HG02642 (cell line): ENCODE results near the gene TP53TG5.
"Not testable (repeated sequence)": the region's sequence is repeated elsewhere in the genome, so short reads cannot be mapped to it uniquely, and the experiment has no call there.

Experiments used
- ATAC-seq: cut with Tn5 transposase; IDR thresholded peaks from one replicate; pipeline ENCODE4 v1.9.1; 2021; ENCODE audit warnings: mild to moderate bottlenecking; ENCODE audit not compliant: unreplicated experiment, poor library complexity

The TP53TG5 gene

DNA sequence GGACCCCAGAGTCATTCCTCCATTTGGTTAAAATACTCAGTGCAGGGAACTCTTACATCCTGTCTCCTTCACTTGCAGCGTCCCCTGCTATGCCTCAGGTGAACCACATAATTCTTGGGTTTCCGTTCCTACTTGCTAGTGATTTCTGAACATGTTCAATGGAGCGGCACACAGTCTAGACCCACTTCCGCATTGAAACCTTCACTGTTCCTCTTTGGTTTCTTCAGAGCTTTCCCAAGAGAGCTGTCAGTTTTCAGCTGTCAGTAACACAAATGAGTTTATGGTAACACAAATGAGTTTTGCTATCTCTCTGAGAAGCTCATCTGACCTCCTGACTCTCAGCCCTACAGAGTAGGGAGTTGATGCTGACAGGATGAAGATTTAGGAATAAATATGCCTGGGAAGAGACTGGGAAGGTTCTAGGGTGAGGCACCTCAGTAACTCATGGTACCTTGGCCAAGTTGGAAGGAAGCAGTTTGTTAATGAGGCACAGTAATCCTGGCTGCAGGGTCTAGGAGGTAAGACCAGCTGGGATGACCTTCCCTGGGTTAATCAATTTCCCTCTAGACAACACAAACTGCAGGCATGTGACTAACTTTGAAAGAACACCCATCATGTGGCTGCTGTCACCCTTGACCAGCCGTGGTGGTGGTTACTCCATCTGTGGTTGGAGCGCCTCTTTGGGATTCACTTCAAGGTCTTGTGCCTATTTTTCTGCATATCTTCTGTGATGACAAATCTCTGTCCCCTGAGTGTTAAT, 9.7 kb downstream of the TP53TG5 start:
- peak; percentile 74 for ATAC-seq

DNA sequence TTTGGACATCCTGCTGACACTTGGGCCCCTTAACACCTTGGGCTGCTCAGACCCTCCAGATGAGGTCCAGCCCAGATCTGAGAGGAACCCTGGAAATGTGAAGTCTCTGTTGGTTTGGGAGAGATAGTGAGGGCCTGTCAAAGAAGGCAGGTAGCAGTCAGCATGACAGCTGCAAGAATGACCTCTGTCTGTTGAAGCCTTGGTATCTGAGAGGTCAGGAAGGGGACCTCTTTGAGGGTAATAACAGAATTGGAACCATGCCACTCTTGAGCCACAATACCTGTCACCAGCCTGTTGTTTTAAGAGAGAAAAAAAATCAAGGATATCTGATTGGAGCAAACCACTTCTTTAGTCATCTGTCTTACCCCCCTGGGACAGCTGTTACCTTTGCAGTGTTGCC, 11.0 kb downstream of the TP53TG5 start:
- no peak for ATAC-seq

DNA sequence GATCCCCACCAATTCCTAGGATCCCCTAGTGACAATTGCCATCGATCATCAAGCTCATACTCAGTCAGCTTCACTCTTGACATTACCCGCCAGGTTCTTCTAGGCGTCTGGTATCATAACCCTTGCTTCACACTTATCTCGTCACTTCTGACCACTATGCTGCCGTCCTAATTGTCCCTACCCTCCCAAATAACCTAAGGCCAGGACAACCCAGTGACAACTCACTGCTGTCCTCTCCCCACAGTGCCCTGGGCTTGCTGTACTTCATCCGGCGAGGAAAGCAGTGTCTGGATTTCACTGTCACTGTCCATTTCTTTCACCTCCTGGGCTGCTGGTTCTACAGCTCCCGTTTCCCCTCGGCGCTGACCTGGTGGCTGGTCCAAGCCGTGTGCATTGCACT, 11.5 kb downstream of the TP53TG5 start:
- no peak for ATAC-seq

DNA sequence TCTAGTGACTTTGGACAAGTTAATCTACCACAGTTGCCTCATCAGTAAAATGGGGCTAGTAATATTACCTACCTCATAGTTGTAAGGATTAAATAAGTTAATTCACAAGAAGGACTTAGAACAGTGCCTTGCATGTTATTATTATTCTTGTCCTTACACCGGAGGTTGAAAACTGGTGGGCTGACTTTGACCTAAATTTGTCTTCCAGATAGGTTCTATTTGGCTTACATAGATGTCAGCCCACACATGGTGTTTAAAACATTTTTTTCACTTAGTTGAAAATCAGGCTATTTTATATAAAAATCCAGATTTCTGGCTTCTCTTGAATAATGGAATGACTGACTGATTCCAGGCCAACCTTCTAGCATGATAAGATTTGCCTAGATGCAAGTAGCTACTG, 11.9 kb downstream of the TP53TG5 start:
- no peak for ATAC-seq

DNA sequence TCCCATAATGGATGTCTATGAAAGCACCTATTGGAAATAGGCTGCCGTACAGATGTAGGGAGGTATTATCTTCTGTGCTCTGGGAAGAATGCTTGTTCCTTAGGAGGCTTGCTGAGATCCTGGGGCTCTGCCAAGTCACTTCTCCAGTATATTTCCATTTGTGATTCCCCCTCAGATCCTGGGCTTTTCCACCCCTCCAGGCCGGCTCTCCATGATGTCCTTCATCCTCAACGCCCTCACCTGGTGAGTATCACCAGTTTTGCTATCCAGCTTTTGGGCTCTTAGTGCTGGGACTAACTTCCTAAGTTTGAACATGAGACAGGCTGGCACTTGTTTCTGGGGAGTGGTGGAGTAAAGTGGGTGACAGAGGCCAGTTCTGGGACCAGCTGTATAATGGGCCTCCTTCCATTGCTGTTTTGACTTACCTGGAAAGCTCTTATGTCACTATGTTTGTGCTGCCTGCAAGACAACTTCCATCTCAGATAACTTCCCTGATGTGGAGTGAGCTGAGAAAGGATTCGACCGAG, 12.6 kb downstream of the TP53TG5 start:
- ATAC-seq = no peak

DNA sequence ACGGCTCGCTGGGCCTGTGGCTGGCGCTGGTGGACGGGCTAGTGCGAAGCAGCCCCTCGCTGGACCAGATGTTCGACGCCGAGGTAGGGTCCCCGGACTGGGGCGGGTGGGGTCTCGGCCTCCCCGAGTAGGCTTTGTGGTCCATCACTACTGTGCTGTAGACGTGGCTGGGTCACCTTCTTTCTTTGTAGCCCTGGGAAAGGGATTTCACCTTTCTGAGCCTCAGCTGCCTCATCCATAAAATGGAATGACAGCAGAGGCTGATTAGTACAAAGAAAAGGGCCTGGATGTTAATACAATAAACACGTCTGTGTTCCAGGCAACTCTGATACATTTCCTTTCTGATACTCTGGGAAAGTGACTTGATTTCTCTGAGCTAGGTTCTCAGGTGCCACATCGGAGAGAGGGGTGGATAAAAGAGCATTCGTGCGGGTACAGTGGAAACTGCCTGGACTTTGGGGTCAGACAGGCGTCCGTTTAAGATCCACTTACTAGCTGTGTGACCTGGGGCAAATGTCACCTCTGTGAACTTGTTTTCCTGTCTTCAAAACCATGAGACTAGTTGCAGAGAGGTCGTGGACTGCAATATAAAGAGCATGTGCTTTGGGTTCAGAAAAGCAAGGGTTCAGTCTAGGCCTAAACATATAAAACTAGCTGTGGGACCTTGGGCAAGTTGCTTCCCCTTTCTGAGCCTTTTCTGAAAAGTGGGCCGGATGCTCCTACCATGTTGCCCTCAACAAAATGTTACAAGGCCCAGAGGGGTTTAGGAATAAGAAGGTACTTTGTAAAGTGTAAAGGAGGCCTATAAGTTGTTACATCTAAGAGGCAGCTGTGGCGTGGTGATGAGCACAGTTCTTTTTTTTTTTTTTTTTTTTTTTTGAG, 14.3 kb downstream of the TP53TG5 start:
- ATAC-seq = no peak

DNA sequence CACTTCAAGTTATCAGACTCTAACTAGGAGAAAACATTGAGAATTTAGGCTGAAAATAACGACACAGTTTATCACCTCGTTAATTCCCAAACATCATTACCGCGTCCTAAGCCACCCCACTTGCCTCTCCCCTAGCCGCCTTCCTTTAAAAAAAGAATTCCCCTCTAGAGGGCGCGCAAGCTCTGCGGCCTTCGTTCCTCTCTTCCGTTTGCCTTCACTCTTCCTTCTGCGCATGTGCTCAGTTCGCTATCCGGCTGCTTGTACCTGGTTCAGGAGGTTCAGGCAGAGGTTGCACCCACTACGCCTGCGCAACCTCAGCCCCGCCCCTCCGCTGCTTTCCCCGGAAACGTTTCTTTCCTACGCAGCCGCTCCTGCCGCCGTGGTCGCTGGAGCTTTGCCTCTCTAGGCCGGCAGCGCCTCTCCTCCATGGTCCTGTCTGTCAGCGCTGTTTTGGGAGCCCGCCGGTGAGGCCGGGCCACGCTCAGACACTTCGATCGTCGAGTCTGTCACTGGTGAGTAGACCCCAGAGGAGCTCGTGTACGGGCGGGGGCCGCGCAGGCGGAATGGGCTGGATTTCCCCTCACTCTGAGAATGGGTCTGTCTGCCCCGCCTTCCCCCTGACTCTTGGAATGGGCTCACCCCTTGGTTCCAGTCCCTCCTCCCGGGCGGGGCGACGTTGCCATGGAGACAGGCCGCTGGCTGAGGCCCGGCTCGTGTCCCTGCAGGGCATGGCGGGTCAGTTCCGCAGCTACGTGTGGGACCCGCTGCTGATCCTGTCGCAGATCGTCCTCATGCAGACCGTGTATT, 15.1 kb downstream of the TP53TG5 start, which contains the start of gene SYS1:
Gene SYS1, plus strand, starts transcription at position 353 of the 807 bp plus-strand sequence. Its CDS starts 376 bp downstream, at position 729.
- peak; percentile 89 for ATAC-seq

DNA sequence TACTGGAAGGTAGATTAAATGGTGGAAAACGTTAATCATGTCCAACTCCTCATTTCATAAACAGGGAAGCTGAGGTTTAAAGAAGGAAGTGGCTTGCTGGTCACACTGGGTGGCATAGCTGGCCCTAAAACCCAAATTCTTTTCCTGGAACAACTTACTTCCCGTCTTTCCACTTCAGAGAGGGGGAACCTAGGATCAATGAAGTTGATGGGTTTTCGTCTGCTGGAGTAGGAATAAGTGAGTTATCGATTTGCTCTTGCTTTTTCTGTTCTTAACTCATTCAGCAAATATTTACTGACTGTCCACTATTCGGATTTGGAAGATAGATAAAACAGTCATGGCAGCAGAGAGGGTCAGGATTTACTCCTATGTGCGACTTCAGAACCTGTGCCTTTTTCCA, 16.3 kb downstream of the TP53TG5 start:
- ATAC-seq = no peak

DNA sequence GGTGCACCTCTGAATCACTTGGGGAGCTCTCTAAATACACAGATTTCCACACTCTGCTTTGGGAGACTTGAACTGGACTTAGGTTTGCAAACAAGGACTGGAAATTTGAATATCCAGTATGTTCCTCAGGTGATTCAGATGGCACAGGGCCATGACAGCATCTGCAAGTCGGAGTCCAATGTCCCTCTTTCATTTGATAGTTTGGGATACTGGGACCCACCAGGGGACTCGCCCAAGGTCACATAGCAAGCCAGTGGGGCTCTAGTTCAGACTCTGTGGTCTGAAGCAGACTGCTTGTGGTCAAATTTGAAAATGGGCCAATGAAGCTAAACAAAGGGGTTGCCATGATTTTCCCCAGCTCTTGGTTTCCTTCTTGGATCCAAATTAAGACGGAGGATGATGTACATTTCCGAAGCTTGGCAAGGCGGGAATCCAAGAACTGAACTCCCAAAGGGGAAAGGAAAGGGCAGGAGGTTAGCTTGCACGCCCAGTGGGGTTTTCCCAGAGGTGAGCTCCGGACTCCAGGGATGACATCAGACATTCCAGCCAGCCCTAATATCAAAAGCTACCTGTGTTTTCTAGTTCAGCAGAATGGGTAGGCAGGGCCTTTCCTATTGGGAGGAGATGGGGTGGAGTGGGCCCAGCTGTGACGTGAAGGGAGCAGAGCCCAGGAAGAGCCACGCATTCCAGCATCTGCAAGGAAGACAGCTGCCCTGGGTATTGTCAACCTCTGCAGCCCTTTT, 18.5 kb downstream of the TP53TG5 start:
- no peak for ATAC-seq

DNA sequence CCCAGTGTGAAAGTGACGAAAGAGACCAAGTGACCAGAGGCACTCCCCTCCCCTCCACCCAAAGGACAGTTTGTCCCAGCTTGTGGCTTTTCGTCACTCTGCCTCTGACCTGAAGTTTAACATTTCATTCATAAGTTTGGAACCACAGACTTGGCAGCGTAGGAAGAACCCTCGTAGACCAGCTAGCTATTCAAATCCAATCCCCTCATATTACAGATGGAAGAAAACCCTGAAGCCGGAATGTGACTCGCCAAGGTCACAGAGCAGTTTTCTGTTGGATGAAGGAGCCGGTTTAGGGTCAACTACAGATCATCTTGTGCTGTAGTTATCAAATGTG, 19.1 kb downstream of the TP53TG5 start:
- no peak for ATAC-seq

DNA sequence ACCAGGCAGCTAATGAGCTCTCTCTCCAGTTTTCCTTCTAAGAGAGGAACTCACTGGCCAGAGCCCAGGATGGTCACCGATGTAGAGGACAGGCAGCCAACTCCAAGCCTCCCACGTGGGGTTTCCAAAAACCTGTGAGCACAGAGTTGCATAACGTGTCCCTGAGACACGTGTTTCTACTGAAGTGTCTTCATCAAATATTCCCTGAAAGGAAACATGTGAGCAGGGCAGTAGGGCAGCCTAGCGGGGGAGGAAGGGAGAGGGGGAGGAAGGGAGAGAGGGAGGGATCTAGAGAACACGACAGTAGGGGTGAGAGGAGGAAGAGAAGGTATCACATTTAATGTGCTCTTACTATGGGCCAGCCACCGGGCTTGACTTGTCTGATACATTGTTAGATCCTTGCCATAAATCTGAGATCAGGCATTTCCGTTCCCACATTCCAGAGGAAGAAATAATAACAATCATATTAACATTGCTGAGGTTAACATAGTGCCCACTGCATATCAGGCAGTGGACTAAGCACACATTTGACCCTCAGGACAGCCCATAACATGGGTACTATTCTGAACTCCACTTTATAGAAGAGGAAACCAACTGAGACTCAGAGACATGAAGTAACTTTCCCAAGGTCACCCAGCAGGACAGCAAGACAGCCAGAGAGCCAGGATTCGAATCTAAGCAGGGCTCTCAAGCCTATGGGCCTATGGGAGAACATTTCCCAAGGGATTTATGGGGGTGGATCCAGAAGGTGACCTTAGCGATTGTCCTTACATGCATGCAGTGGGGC, 19.6 kb downstream of the TP53TG5 start:
- no peak for ATAC-seq

DNA sequence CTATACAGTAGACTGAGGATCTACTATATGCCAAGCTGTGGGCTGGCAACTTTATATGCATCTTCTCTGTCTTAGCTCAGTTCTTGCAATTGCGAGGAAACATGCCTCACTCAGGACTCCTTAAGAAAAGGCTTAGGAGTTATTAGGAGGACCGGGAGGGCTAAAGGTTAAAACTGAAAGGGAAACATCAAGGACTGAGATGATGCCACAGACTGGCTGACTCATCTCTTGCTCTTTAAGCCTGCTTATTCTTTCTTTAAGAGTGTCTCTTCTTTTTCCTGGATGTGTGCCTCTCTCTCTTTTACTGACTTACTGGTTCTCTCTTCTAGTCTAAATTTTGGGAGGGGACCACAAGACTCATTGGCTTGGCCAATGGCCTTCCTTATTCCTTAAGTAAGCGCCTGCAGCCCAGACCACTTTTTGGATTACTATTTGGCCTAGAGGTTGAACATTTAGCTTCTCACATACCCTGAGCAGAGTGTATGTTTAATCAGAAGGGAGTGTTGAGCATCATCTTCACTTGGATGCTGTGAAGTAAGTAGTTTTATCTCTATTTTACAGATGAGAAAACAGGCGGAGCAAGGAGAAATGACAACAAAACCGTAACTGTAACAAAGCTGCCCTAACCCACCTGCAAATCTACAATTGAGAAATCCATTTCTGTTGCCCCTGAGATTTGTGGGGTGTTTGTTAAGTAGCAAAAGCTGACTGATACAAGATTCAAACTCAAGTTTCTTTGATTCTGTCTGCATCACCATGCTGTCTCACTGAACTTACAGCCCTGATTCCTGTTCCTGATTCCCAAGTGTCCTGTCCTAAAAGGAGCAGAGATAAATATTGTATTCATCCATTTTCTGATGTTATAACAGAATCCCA, 22.7 kb downstream of the TP53TG5 start:
- no peak for ATAC-seq

DNA sequence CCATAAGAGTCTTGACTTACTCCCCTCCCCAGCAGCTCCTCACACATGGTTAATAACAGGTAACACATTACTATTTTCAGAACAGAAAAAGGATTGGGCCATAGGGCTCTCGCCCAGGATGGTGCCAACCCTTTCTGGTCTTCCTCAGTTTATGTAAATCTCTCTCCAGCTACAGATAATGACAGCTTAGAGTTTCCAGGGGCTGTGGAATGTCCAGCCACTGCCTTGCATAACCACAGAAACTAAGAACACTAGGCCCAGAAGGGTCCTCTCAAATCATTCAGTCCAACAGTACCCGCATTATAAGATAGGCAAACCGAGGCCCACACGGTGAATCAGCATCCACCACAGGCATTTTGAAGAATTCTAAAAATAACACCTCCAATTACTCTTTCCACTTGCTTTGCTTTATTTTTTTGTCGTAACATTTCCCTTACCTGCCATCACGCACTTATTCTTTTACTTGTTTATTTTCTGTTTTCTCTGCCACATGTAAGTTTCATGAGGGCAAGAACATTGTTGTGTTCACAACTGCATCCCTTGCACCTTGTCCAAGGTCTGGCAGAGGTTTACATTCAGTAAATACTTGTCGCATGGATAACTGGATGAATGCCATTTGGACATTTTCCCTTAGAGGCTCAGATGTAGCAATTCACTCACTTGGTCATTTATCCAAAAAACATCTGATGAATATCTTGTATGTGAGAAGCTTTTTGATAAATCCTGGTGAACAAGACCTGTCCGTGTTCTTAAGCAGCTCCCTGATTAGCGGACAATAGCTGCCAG, 23.5 kb downstream of the TP53TG5 start:
- ATAC-seq = no peak

DNA sequence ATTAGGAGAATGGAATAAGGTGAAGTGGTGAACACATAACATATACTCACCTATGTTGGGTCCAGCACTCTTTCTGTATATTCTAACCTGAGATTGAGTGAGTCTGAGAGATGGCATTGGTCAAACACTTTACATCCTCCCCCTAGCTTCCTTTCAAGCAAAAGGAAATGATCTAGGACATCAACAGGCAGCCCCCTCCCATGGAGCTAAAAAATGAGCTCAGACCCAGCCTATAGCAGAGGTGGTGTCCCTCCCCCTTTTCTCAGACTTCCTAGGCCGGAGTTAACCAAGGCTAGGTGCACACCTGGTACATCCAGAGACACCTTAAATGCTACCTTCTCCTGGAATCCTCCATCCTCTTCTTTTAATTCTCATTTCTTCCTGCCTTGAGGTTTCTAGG, 24.4 kb downstream of the TP53TG5 start:
- no peak for ATAC-seq

DNA sequence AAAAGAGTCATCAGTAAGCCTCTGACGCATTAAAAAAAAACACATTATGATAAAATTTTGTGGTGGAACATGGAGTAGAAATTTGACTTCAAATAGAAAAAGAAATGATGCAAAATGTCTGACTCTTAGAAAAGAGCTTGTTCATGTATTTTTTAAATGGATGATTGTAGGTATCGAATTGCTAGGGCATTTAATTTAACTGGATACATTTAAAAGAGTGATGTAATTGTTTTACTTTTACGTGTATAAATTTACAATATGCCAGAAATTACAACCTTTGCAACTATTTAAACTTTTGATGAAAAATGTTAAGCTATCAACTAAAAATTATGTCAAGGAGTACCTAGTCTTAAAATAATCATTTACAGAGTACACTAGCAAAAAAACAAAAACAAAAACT, 25.4 kb downstream of the TP53TG5 start:
- ATAC-seq = no peak

DNA sequence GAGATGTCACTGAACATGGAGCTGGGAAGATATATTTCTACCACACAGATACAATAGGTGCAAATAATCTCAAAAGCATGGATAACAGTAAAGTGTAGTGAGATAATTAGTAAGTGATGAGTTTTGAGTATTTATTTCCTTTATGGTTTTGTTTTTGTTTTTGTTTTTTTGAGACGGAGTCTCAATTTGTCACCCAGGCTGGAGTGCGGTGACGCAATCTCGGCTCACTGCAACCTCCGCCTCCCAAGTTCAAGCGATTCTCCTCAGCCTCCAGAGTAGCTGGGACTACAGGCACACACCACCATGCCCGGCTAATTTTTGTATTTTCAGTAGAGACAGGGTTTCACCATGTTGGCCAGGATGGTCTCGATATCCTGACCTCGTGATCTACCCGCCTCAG, 27.3 kb downstream of the TP53TG5 start:
- ATAC-seq = not testable (repeated sequence)

DNA sequence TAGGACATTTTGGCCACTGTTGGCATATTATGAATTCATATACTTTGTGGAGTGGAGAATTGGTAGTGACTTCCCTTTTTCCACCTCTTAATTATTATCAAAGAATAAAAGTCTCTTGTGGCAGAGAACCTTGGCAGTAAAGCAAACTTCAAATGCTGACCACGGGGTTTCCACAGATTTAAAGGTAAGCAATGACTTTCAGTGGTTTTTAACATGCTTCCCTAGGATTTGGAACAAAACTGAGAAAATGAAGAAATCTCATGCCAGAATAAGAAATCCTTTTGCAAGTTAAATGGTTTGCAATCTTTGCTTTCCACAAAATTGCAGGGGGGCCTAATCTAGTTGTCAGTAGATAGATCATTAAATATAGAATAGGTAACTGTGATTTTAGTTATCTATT, 27.9 kb downstream of the TP53TG5 start:
- no peak for ATAC-seq
